BLaER1 treated with 17β-estradiol and CSF1 and Interleukin-3, amounts not matched to agents 10 nM and 100 nM (cell line): ENCODE results near the gene APP.
"Not testable (repeated sequence)": the region's sequence is repeated elsewhere in the genome, so short reads cannot be mapped to it uniquely, and the experiment has no call there.

Experiments used
- H3K27ac ChIP-seq, 11 experiments: shearing (Covaris generic); formaldehyde crosslinking; 2 replicates each; pipeline ENCODE4 v1.8.1; 2022
- H3K27me3 ChIP-seq, 11 experiments: shearing (Covaris generic); formaldehyde crosslinking; 2 replicates each; pipeline ENCODE4 v1.8.1; 2022
- H3K36me3 ChIP-seq, 11 experiments: shearing (Covaris generic); formaldehyde crosslinking; 2 replicates each; pipeline ENCODE4 v1.8.1; 2022
- H3K4me1 ChIP-seq, 10 experiments: shearing (Covaris generic); formaldehyde crosslinking; 2 replicates each; pipeline ENCODE4 v1.8.1; 2022
- H3K4me2 ChIP-seq, 11 experiments: shearing (Covaris generic); formaldehyde crosslinking; 2 replicates each; pipeline ENCODE4 v1.8.1; 2022
- H3K4me3 ChIP-seq, 10 experiments: shearing (Covaris generic); formaldehyde crosslinking; 2 replicates each; pipeline ENCODE4 v1.8.1; 2022
- H3K9ac ChIP-seq, 11 experiments: shearing (Covaris generic); formaldehyde crosslinking; 2 replicates each; pipeline ENCODE4 v1.8.1; 2022
- H3K9me3 ChIP-seq, 11 experiments: shearing (Covaris generic); formaldehyde crosslinking; replicated peaks in 1 of 11; 2 replicates each; pipeline ENCODE4 v1.8.1; 2022
- H4K20me1 ChIP-seq, 11 experiments: shearing (Covaris generic); formaldehyde crosslinking; 2 replicates each; pipeline ENCODE4 v1.8.1; 2022
- Cebpa-rat ChIP-seq, 11 experiments: shearing (Covaris generic); IDR thresholded peaks; 2 replicates each; pipeline ENCODE4 v1.8.1; 2022

The APP gene

DNA sequence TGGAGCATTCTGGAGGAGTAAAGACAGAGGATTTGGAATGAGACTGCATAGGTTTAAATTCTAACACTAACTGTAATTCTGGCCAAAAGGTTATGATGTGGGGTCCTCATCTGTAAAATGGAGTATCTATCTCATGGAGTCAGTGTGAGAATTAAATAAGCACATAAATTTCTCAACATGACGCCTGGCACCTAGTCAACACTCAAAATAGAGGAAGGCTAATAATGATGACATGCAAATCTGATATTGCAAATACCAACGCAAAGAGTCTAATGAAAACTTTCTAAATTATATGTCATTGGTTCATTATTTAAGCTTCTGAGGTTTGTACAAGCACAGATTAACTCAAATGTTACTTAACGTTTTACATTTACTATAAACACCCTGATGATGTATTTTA lies 29.6 kb downstream of the APP start:
- no peak for TF ChIP-seq Cebpa-rat (IDR thresholded peaks at IDR 0.05)
- peaks cover 40 to 94% (median 73%) of the 10 kb centered on the region in 11 experiments; a peak in 19 of 22 replicates for H4K20me1 ChIP-seq
- H3K4me3 ChIP-seq = no peak overlapping the region
- H3K27me3 ChIP-seq = no peaks in the 10 kb centered on the region
- no peak overlapping the region for H3K9ac ChIP-seq
- H3K27ac ChIP-seq = no peak overlapping the region
- H3K4me2 ChIP-seq = no peak overlapping the region; a peak in 1 of 22 replicates
- peaks cover 14 to 38% (median 20%) of the 10 kb centered on the region in 10 experiments for H3K4me1 ChIP-seq
- H3K9me3 ChIP-seq = 0 out of 22 replicates have a peak, but pooled peaks cover 0 to 5% (median 0%) of the 10 kb centered on the region in 11 experiments
- peaks cover 19 to 59% (median 41%) of the 10 kb centered on the region in 11 experiments; a peak in 21 of 22 replicates for H3K36me3 ChIP-seq

DNA sequence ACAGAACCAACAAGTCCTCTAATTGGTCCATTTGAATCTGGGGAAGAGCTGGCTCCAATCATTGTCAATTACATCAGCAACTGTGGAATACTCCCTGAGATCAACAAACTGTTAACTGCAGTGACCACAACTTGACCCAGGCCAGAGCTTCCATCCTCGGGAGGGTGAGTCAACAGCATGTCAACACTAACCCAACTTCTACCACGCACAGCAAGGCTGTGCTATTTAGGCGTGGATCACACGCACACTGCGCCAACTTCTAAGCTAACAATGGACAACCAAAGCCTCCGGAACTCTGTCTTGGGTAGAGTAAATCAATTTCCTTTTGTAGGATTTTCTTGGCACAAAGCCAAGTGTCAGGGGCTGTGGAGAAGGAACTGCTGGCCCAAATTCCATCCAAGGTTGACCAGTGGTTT lies 30.4 kb downstream of the APP start:
- H3K27ac ChIP-seq = no peak overlapping the region

GRCh38 chr21:26138615-26139257 lies 31.8 kb downstream of the APP start:
- Histone ChIP-seq H3K4me2 (no peak overlapping the region), H3K36me3 (peaks cover 13 to 61% (median 36%) of the 10 kb centered on the region in 11 experiments; a peak in 21 of 22 replicates), H3K9me3 (peaks cover 0 to 9% (median 0%) of the 10 kb centered on the region in 11 experiments; a peak in 2 of 22 replicates), H4K20me1 (peaks cover 48 to 100% (median 81%) of the 10 kb centered on the region in 11 experiments; a peak in 19 of 22 replicates), H3K9ac (no peak overlapping the region), H3K27me3 (no peaks in the 10 kb centered on the region), H3K4me1 (peaks cover 14 to 38% (median 21%) of the 10 kb centered on the region in 10 experiments), H3K4me3 (no peak overlapping the region), H3K27ac (no peak overlapping the region)
- no peak for TF ChIP-seq Cebpa-rat (IDR thresholded peaks at IDR 0.05)

More for the DNA sequence above, 30.4 kb downstream of the APP start:
- H4K20me1 ChIP-seq = peaks cover 43 to 94% (median 75%) of the 10 kb centered on the region in 11 experiments; a peak in 19 of 22 replicates
- H3K4me1 ChIP-seq = peaks cover 14 to 38% (median 21%) of the 10 kb centered on the region in 10 experiments
- H3K36me3 ChIP-seq = peaks cover 19 to 58% (median 41%) of the 10 kb centered on the region in 11 experiments
- H3K4me2 ChIP-seq = peak overlapping the region in 3 of 11 experiments; percentile 8 to 20 (median 13); a peak in 4 of 22 replicates
- no peaks in the 10 kb centered on the region for H3K27me3 ChIP-seq
- 0 out of 22 replicates have a peak, but pooled peaks cover 0 to 5% (median 0%) of the 10 kb centered on the region in 11 experiments for H3K9me3 ChIP-seq
- no peak overlapping the region for H3K9ac ChIP-seq
- no peak for TF ChIP-seq Cebpa-rat (IDR thresholded peaks at IDR 0.05)
- H3K4me3 ChIP-seq = no peak overlapping the region

- peaks cover 14 to 38% (median 21%) of the 10 kb centered on the region in 10 experiments for H3K4me1 ChIP-seq
- peaks cover 51 to 100% (median 90%) of the 10 kb centered on the region in 11 experiments; a peak in 19 of 22 replicates for H4K20me1 ChIP-seq
- H3K27ac ChIP-seq = no peak overlapping the region
- H3K9me3 ChIP-seq = peaks cover 0 to 9% (median 0%) of the 10 kb centered on the region in 11 experiments; a peak in 2 of 22 replicates
- no peak overlapping the region for H3K9ac ChIP-seq
- peak overlapping the region; percentile 53 to 69 (median 63); a peak in 17 of 22 replicates for H3K4me2 ChIP-seq
- no peak for TF ChIP-seq Cebpa-rat (IDR thresholded peaks at IDR 0.05)
- H3K36me3 ChIP-seq = peaks cover 12 to 59% (median 31%) of the 10 kb centered on the region in 11 experiments; a peak in 20 of 22 replicates
- no peaks in the 10 kb centered on the region for H3K27me3 ChIP-seq
- H3K4me3 ChIP-seq = no peak overlapping the region
Observed at GRCh38 chr21:26137379-26138060, 33.0 kb downstream of the APP start.

- Histone ChIP-seq H3K27me3 (no peaks in the 10 kb centered on the region), H3K4me2 (peak overlapping the region; percentile 53 to 69 (median 63)), H3K4me1 (peaks cover 14 to 38% (median 21%) of the 10 kb centered on the region in 10 experiments), H3K9me3 (peaks cover 0 to 9% (median 0%) of the 10 kb centered on the region in 11 experiments; a peak in 2 of 22 replicates), H4K20me1 (peaks cover 43 to 98% (median 89%) of the 10 kb centered on the region in 11 experiments; a peak in 19 of 22 replicates), H3K9ac (peak overlapping the region in 2 of 11 experiments; percentile 15 to 60; a peak in 4 of 22 replicates), H3K36me3 (peaks cover 4 to 56% (median 25%) of the 10 kb centered on the region in 11 experiments; a peak in 17 of 22 replicates), H3K4me3 (no peak overlapping the region), H3K27ac (peak overlapping the region in 1 of 11 experiments; percentile 16; a peak in 3 of 22 replicates)
- TF ChIP-seq Cebpa-rat (IDR thresholded peaks at IDR 0.05) = no peak
Observed at GRCh38 chr21:26136671-26137070, 33.9 kb downstream of the APP start.

DNA sequence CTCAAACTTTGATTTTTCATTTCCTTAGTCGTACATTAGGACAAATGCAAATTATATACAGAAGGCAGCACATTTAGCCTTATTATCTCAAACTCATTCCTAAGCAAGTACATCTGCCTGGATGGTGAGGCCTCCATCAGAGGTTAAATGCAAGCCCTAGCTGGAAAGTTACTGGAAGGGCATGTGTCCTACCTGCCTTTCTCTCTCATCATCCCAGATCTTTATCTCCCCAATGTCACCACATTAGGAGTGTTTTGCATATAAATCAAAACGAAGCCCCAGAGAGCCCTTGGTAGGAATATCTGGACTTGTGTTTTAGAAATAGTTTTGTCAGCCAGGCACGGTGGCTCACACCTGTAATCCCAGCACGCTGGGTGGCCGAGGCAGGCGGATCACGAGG lies 35.0 kb downstream of the APP start:
- H3K27me3 ChIP-seq = no peaks in the 10 kb centered on the region
- H3K27ac ChIP-seq = no peak overlapping the region
- H3K4me2 ChIP-seq = no peak overlapping the region
- H3K36me3 ChIP-seq = peaks cover 4 to 62% (median 30%) of the 10 kb centered on the region in 11 experiments; a peak in 19 of 22 replicates
- peaks cover 39 to 99% (median 89%) of the 10 kb centered on the region in 11 experiments; a peak in 19 of 22 replicates for H4K20me1 ChIP-seq
- H3K4me3 ChIP-seq = no peak overlapping the region
- H3K4me1 ChIP-seq = peaks cover 14 to 33% (median 28%) of the 10 kb centered on the region in 10 experiments
- no peak for TF ChIP-seq Cebpa-rat (IDR thresholded peaks at IDR 0.05)
- H3K9ac ChIP-seq = no peak overlapping the region
- H3K9me3 ChIP-seq = peaks cover 0 to 10% (median 0%) of the 10 kb centered on the region in 11 experiments; a peak in 2 of 22 replicates

DNA sequence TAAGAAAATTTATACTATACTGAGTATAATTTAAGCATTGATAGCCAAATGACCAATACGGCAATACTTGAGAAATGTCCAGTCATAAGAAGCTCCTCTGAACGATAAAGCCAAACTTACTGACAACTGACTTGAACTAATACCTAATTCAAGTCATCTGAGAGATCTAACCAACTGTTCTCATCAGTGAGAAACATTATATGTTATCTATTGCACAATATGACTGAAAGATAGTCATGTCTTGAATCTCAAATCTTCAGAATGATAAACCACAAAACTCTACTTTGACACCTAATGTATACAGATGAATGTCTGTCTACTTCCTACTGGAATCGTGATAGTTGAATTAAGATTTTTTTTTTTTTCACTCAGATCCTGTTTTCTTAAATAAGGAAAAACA lies 39.0 kb downstream of the APP start:
- Histone ChIP-seq H3K9ac (no peak overlapping the region), H3K27me3 (no peaks in the 10 kb centered on the region), H3K4me2 (no peak overlapping the region), H3K9me3 (peaks cover 0 to 14% (median 0%) of the 10 kb centered on the region in 11 experiments; a peak in 4 of 22 replicates), H3K36me3 (peaks cover 4 to 80% (median 37%) of the 10 kb centered on the region in 11 experiments; a peak in 21 of 22 replicates), H3K4me1 (peaks cover 5 to 24% (median 13%) of the 10 kb centered on the region in 10 experiments; a peak in 19 of 20 replicates), H4K20me1 (peaks cover 16 to 99% (median 76%) of the 10 kb centered on the region in 11 experiments; a peak in 19 of 22 replicates), H3K4me3 (no peak overlapping the region), H3K27ac (no peak overlapping the region)
- TF ChIP-seq Cebpa-rat (IDR thresholded peaks at IDR 0.05) = peak in 1 of 11 experiments; percentile 45; a peak in 1 of 22 replicates

GRCh38 chr21:26131053-26131452 lies 39.5 kb downstream of the APP start:
- not testable (repeated sequence) for H3K27ac ChIP-seq, H3K27me3 ChIP-seq, H3K4me3 ChIP-seq, H3K9ac ChIP-seq
- Histone ChIP-seq H3K4me2 (peak overlapping the region in 3 of 11 experiments; percentile 11 to 23 (median 19); a peak in 2 of 22 replicates), H4K20me1 (peaks cover 13 to 99% (median 76%) of the 10 kb centered on the region in 11 experiments; a peak in 18 of 22 replicates), H3K4me1 (peaks cover 0 to 19% (median 8%) of the 10 kb centered on the region in 10 experiments; a peak in 16 of 20 replicates), H3K36me3 (peaks cover 6 to 85% (median 42%) of the 10 kb centered on the region in 11 experiments), H3K9me3 (peaks cover 0 to 14% (median 0%) of the 10 kb centered on the region in 11 experiments; a peak in 4 of 22 replicates)
